Subcutaneous abdominal adipose tissue (tissue), 5 donors: ENCODE measurements around the gene TARBP2.

Source experiments
- H3K27ac ChIP-seq: one replicate; pipeline ENCODE4 v1.7.0; 2013; ENCODE audit warnings: low read depth, mild to moderate bottlenecking, inconsistent platforms, low read length, moderate library complexity
- H3K27me3 ChIP-seq, 5 donors: one replicate each; pipeline ENCODE4 v1.7.0; 2013; ENCODE audit warnings: low read length in 5 of 5, inconsistent platforms in 1 of 5; ENCODE audit not compliant: control insufficient read depth in 5 of 5, insufficient read depth in 4 of 5
- H3K36me3 ChIP-seq, 5 donors: one replicate each; pipeline ENCODE4 v1.7.0; 2013; ENCODE audit warnings: low read length in 5 of 5; ENCODE audit not compliant: control insufficient read depth in 5 of 5, insufficient read depth in 5 of 5
- H3K4me1 ChIP-seq, 5 donors: one replicate each; pipeline ENCODE4 v1.7.0; 2013; ENCODE audit warnings: low read length in 5 of 5, mild to moderate bottlenecking in 3 of 5, moderate library complexity in 1 of 5; ENCODE audit not compliant: control insufficient read depth in 5 of 5, insufficient read depth in 5 of 5
- H3K4me3 ChIP-seq, 5 donors: one replicate each; pipeline ENCODE4 v1.7.0; 2013; ENCODE audit warnings: low read length in 5 of 5, low read depth in 1 of 5
- H3K9ac ChIP-seq, 5 donors: one replicate each; pipeline ENCODE4 v1.7.0; 2013; ENCODE audit warnings: low read length in 5 of 5, mild to moderate bottlenecking in 4 of 5, moderate library complexity in 3 of 5
- H3K9me3 ChIP-seq, 5 donors: one replicate each; pipeline ENCODE4 v1.7.0; 2013; ENCODE audit warnings: low read length in 5 of 5; ENCODE audit not compliant: control insufficient read depth in 5 of 5
- donor health status: healthy.
- donor health status: healthy.
- donor health status: healthy.
- donor health status: healthy.
- donor health status: healthy.

The TARBP2 gene

DNA sequence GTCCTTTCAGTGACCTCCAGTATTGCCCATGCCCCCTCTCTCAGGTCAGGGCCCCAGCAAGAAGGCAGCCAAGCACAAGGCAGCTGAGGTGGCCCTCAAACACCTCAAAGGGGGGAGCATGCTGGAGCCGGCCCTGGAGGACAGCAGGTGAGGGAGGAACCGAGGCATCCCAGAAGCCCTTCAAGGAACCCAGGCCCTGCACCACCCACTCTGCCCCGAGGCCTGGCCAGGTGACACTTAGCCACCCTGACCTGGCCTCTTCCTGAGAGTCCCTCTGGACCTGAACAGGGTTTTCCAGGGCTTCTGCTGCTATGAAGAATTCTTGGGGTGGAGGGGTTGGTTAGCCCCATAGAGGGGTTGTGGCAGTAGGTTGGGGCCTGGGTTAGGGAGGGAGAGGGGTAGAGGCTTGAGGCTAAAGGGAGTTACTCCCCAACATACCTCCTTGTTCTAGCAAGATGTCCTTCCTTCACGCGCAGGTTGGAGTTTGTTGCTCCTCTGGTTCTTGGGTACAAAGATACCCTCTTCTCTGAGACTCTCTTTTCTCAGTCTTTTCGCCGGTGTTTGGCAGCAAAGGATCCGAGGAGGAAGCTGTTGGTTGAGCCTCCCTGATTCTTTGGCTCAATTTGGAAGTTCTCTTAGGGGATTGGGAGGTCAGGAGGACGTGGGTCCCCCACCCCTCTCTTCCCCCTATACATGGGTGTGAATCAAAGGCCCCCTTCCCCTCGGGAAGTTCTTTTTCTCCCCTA is 2.1 kb downstream of the TARBP2 start:
- H3K4me3 ChIP-seq = peak overlapping the region in 1 of 5 donors; percentile 2

DNA sequence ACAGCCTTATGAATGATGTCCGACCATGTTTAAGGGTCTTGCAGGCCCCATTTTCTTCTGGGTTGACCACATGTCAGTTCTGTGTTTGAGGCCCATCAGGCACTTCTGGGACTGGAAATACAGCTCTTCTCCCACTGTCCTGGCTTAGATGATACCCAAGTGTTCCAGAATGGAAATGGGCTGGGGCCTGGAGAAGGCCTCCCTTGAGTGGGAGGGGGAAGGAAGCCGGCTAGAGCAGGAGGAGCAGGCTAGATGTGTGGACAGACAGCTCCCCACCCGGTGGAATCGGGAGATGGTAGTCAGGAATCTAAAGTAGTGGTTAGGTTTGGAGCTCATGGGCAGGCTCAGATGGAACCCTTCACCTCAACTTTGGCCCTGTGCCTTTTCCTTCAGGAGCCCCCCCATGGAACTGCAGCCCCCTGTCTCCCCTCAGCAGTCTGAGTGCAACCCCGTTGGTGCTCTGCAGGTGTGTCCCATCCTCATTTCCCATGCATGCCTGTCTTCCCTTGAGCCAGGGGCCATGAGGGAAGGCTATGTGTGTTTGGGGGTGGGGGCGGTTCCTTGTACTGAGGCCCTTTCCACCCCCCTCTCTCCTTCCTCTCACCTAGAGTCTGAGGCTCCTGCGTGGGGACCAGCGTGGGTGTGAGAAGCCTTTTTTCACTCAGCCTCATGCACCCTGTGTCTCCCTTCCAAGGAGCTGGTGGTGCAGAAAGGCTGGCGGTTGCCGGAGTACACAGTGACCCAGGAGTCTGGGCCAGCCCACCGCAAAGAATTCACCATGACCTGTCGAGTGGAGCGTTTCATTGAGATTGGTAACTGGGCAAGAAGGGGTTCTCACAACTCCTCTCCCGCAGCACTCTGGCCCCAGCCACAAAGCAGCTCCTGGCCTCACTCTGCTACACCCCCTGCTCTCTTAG is 3.2 kb downstream of the TARBP2 start:
- Histone ChIP-seq H3K4me1 (peaks cover 13 to 54% (median 49%) of the 10 kb centered on the region in 5 donors), H3K4me3 (no peak overlapping the region), H3K27ac (no peak overlapping the region), H3K36me3 (peaks cover 0 to 46% (median 38%) of the 10 kb centered on the region in 5 donors), H3K9ac (peak overlapping the region in 2 of 5 donors; percentile 7 to 22), H3K9me3 (no peaks in the 10 kb centered on the region), H3K27me3 (no peaks in the 10 kb centered on the region)

More for the DNA sequence above, 2.1 kb downstream of the TARBP2 start:
- Histone ChIP-seq H3K9me3 (no peaks in the 10 kb centered on the region), H3K27ac (peak overlapping the region; percentile 98), H3K9ac (peak overlapping the region in 3 of 5 donors; percentile 20 to 43 (median 40)), H3K27me3 (no peaks in the 10 kb centered on the region), H3K4me1 (peaks cover 13 to 56% (median 52%) of the 10 kb centered on the region in 5 donors), H3K36me3 (peaks cover 0 to 46% (median 38%) of the 10 kb centered on the region in 5 donors)

DNA sequence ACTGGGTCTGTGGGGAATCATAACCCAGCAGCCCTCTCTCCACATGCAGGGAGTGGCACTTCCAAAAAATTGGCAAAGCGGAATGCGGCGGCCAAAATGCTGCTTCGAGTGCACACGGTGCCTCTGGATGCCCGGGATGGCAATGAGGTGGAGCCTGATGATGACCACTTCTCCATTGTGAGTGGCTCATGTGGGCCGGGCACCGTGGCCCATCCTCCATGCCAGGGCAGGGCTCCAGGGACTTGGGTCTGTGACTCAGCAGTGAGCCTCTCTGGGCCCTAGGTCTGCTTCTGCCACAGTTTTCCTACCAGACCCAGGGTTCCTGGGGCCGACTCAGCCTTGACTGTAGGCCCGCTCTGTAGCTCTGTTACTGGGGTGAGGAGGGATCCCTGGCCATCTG is 4.0 kb downstream of the TARBP2 start:
- Histone ChIP-seq H3K4me3 (no peak overlapping the region), H3K9me3 (no peaks in the 10 kb centered on the region), H3K36me3 (peaks cover 0 to 46% (median 38%) of the 10 kb centered on the region in 5 donors), H3K27me3 (no peaks in the 10 kb centered on the region), H3K9ac (peak overlapping the region in 2 of 5 donors; percentile 56 to 71), H3K27ac (peak overlapping the region; percentile 29), H3K4me1 (peaks cover 9 to 47% (median 44%) of the 10 kb centered on the region in 5 donors)

DNA sequence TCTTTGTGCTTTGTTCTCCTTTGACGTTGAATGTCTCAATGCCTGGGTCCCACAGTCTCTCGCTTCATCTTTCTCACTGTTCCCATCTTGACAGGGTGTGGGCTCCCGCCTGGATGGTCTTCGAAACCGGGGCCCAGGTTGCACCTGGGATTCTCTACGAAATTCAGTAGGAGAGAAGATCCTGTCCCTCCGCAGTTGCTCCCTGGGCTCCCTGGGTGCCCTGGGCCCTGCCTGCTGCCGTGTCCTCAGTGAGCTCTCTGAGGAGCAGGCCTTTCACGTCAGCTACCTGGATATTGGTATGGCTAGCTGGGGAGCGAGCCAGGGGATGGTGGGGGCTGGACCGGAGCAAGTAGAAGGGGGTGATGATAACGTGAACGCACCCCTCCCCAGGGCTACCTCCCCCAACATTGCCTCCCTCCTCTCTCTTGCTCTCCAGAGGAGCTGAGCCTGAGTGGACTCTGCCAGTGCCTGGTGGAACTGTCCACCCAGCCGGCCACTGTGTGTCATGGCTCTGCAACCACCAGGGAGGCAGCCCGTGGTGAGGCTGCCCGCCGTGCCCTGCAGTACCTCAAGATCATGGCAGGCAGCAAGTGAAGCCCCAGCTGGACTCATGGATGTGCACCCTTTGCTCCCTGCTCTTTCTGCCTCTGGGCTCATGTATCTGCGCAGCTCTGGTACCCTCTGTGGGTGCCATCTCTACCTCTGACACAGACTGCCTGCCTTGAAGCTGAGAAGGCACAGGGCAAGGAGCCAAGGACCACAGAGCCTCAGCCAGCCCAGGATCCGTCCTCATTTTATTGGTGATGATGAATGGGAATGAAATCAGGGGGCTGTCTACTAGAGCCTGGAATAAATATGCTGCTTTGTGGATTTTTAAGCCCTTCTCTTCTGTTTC is 4.7 kb downstream of the TARBP2 start:
- Histone ChIP-seq H3K27me3 (no peaks in the 10 kb centered on the region), H3K36me3 (peaks cover 0 to 53% (median 44%) of the 10 kb centered on the region in 5 donors), H3K4me3 (no peak overlapping the region), H3K4me1 (peaks cover 8 to 44% (median 39%) of the 10 kb centered on the region in 5 donors), H3K9ac (peak overlapping the region in 2 of 5 donors; percentile 56 to 71), H3K27ac (peak overlapping the region; percentile 29), H3K9me3 (no peaks in the 10 kb centered on the region)

DNA sequence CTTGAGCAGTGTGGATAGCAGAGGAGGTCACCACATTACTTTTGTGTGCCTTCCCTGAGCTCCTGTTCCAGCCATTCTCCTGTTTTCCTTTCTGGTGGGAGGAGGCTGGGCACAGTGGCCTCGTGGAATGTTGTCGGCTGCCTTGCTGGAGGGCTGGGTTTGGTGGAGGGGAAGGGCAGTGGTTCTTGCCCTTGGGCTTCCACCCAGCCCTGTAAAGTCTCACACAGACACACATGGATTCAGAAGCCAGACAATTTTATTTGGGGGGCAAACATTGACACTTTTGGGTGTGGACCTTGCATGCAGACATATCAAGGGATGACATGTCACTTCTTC is 5.3 kb downstream of the TARBP2 start:
- peaks cover 8 to 41% (median 38%) of the 10 kb centered on the region in 5 donors for H3K4me1 ChIP-seq
- H3K9ac ChIP-seq = no peak overlapping the region
- H3K9me3 ChIP-seq = no peaks in the 10 kb centered on the region
- peak overlapping the region; percentile 29 for H3K27ac ChIP-seq
- H3K4me3 ChIP-seq = no peak overlapping the region
- H3K36me3 ChIP-seq = peaks cover 0 to 58% (median 49%) of the 10 kb centered on the region in 5 donors
- H3K27me3 ChIP-seq = no peaks in the 10 kb centered on the region

DNA sequence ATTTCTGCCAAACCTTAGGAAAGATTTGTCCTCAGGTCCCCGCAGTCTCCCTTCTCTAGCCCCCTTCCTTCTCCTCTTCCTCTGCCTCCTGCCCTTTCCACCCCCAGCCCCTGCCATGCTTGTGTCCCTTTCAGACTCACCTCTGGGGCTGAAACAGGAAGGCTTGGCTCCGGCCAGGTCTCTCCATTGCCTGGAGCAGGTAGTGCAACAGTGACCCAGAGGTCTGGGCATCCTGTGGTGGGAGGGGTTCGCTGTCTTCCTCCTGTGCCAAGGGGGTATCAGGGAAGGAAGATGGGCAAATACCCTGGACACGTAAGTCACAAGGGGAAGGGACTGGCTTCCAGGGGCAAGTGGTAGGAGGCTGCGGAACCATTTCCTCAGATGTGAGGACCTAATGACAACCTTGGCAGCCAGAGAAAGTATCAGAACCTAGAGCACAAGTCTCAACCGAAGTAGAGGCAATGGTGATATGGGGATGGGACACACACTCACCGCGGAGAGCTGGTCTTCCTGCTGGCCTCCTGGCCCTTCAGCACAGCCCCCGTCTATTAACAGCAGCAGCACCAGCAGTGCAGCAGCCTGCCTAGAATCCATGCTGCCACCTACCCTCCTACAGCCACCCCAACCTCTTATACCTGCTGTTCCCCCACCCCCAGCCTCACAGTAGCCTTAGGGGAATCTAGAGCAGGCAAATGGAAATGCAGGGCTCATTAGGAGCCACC is 6.0 kb downstream of the TARBP2 start, which contains the start of gene NPFF:
Gene NPFF (minus strand): TSS at position 604 of the 722 bp plus-strand sequence. CDS start 10 bp downstream, at position 594.
- Histone ChIP-seq H3K27me3 (no peaks in the 10 kb centered on the region), H3K9ac (no peak within 1 kb of the TSS), H3K9me3 (no peaks in the 10 kb centered on the region), H3K4me3 (no peak within 1 kb of the TSS), H3K36me3 (peaks cover 2 to 65% (median 55%) of the 10 kb centered on the region in 5 donors), H3K4me1 (peaks cover 4 to 35% (median 31%) of the 10 kb centered on the region in 5 donors), H3K27ac (peak within 1 kb of the TSS; percentile 29)

DNA sequence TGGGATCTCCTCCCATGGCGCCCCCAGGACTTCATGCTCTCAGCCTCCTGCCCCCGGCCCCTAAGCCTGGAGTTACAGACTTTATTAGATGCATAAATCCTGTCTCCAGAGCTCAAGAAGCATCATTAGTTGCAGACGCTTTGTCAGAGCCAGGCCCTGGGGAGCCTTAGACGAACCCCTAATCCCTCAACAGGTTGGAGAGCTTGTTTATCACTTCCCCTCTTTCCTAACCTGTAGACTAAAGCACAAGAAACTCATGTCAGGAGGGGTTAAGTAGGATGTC is 6.5 kb downstream of the TARBP2 start:
- H3K27ac ChIP-seq = no peak overlapping the region
- peaks cover 4 to 70% (median 60%) of the 10 kb centered on the region in 5 donors for H3K36me3 ChIP-seq
- no peak overlapping the region for H3K9ac ChIP-seq
- no peaks in the 10 kb centered on the region for H3K9me3 ChIP-seq
- H3K4me3 ChIP-seq = no peak overlapping the region
- H3K27me3 ChIP-seq = no peaks in the 10 kb centered on the region
- peaks cover 2 to 30% (median 27%) of the 10 kb centered on the region in 5 donors for H3K4me1 ChIP-seq

DNA sequence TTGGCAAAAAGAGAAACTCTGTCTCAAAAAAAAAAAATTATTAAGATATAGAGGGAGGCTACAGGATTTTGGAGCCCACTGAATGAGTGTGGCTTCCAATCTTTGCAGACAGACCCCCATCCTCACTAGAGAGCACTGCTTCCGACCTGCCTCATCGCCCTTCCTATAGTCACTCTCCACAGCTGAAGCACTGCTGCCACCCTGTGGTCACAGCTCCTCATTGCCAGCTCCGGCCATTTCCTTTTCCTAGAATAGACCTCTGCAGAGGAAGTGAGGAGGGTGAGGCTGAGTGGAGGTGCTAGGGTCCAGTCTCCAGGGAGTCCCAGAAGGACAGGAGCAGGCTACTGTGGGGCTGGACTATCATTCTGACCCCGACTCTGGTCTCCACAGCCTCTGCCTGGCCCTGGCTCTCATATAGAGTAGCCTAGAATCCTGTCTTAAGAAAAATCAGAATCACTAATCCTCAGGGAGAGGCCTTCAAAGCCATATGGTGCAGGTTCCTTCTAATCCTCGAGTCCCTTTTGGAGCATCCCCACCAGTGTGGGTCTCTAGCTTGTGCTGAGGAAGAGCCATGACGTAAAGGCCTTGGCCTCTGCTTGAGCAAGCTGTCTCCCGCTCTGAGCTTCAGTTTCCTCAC is 7.6 kb downstream of the TARBP2 start:
- H3K36me3 ChIP-seq = peaks cover 8 to 77% (median 69%) of the 10 kb centered on the region in 5 donors
- H3K4me3 ChIP-seq = no peak overlapping the region
- H3K27me3 ChIP-seq = no peaks in the 10 kb centered on the region
- peaks cover 0 to 23% (median 17%) of the 10 kb centered on the region in 5 donors for H3K4me1 ChIP-seq
- no peak overlapping the region for H3K27ac ChIP-seq
- H3K9me3 ChIP-seq = no peaks in the 10 kb centered on the region
- peak overlapping the region in 1 of 5 donors; percentile 38 for H3K9ac ChIP-seq
